Measurements from ENCODE around the gene MYOCD. TPM values are rescaled to one million over a fixed set of nuclear protein-coding genes. Genes with fewer than 3 reads are reported as not detected.

The MYOCD gene
- total RNA-seq, 2 experiments from 2014 or later = not detected

DNA sequence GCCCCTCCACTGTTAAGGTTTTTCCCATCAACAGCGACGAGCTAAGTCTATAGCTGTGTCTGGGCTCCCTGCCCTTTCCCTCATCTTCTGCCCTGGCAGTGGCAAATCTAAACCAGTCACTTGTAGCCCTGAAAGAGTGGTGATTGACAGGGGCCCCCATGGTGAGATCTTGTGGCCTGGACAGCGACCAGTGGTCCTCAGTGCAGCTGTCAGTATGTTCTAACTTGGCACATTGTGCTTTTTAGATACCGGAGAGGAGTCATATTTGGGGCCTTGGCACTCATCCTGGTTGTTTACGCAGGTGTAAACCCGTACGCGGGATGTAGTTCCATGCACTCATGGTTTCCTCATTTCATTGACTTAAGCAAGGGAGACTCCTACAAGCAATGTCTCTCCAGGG lies 66.1 kb downstream of the MYOCD start:
- Mint-ChIP-seq H3K27me3 (no peaks in the 10 kb centered on the region), H3K4me1 (no peaks in the 10 kb centered on the region), H3K9me3 (peaks cover 3% of the 10 kb centered on the region), H3K36me3 (ENCODE audit: low read depth) (no peaks in the 10 kb centered on the region), H3K27ac (no peak overlapping the region), H3K4me3 (no peak overlapping the region)
- POLR2A ChIA-PET = no interaction called here
- no peak for DNase-seq
- CTCF ChIA-PET = no interaction called here

- no peaks in the 10 kb centered on the region for H3K36me3 Mint-ChIP-seq (ENCODE audit: low read depth)
- no peak for DNase-seq
- peaks cover 3% of the 10 kb centered on the region for H3K9me3 Mint-ChIP-seq
- no peak overlapping the region for H3K27ac Mint-ChIP-seq
- no peaks in the 10 kb centered on the region for H3K4me1 Mint-ChIP-seq
- no peak overlapping the region for H3K4me3 Mint-ChIP-seq
- no peaks in the 10 kb centered on the region for H3K27me3 Mint-ChIP-seq
- CTCF ChIA-PET = no interaction called here
- POLR2A ChIA-PET = no interaction called here
These were observed 66.7 kb downstream of the MYOCD start for GRCh38 chr17:12732366-12732765.

GRCh38 chr17:12734926-12735325 lies 69.2 kb downstream of the MYOCD start:
- H3K9me3 Mint-ChIP-seq = peaks cover 3% of the 10 kb centered on the region
- CTCF ChIA-PET = no interaction called here
- POLR2A ChIA-PET = no interaction called here

GRCh38 chr17:12735517-12735916 lies 69.8 kb downstream of the MYOCD start:
- H3K27ac Mint-ChIP-seq = no peak overlapping the region
- ChIA-PET CTCF (no interaction called here), POLR2A (no interaction called here)
- H3K36me3 Mint-ChIP-seq (ENCODE audit: low read depth) = no peaks in the 10 kb centered on the region
- DNase-seq = no peak
- H3K4me3 Mint-ChIP-seq = no peak overlapping the region
- no peaks in the 10 kb centered on the region for H3K4me1 Mint-ChIP-seq
- H3K27me3 Mint-ChIP-seq = no peaks in the 10 kb centered on the region
- peaks cover 1% of the 10 kb centered on the region for H3K9me3 Mint-ChIP-seq

More at GRCh38 chr17:12734926-12735325, 69.2 kb downstream of the MYOCD start:
- DNase-seq = no peak
- Mint-ChIP-seq H3K4me3 (no peak overlapping the region), H3K4me1 (no peaks in the 10 kb centered on the region), H3K36me3 (ENCODE audit: low read depth) (no peaks in the 10 kb centered on the region), H3K27me3 (no peaks in the 10 kb centered on the region), H3K27ac (no peak overlapping the region)

DNA sequence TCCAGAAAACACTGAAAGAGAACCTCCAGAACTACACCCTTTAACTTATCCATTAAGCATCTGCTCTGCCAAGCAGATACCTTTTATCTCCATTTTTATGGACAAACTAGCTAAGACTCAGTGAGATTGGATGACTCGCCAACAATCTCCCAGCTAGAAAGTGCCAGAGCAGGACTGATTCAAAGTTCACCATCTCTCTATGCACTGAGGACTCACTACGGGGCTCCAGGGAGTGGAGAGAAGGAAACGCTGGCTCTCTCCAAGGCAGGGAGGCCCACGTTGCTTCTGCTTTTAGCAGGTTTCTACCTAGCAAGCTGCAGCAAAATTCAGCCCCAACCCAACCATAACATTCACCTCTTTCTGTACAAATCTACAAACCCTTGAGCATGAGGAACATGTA lies 70.8 kb downstream of the MYOCD start:
- H3K4me3 Mint-ChIP-seq = no peak overlapping the region
- H3K4me1 Mint-ChIP-seq = no peaks in the 10 kb centered on the region
- no peaks in the 10 kb centered on the region for H3K9me3 Mint-ChIP-seq
- DNase-seq = no peak
- ChIA-PET CTCF (no interaction called here), POLR2A (no interaction called here)
- no peak overlapping the region for H3K27ac Mint-ChIP-seq
- no peaks in the 10 kb centered on the region for H3K27me3 Mint-ChIP-seq
- no peaks in the 10 kb centered on the region for H3K36me3 Mint-ChIP-seq (ENCODE audit: low read depth)

GRCh38 chr17:12737740-12738469 lies 72.2 kb downstream of the MYOCD start:
- Mint-ChIP-seq H3K4me3 (no peak overlapping the region), H3K9me3 (no peaks in the 10 kb centered on the region), H3K36me3 (ENCODE audit: low read depth) (no peaks in the 10 kb centered on the region), H3K27me3 (no peaks in the 10 kb centered on the region), H3K4me1 (no peaks in the 10 kb centered on the region), H3K27ac (no peak overlapping the region)
- CTCF ChIA-PET = interaction anchor here (0.6 kb wide), 1 partner anchor 209 kb away, joined by 3 read pairs; no protein-coding TSS in a partner anchor
- POLR2A ChIA-PET = no interaction called here
- DNase-seq = no peak

GRCh38 chr17:12738624-12739023 lies 72.9 kb downstream of the MYOCD start:
- ChIA-PET CTCF (no interaction called here), POLR2A (no interaction called here)
- Mint-ChIP-seq H3K27ac (peak overlapping the region; percentile 3), H3K4me3 (no peak overlapping the region), H3K4me1 (no peaks in the 10 kb centered on the region), H3K27me3 (no peaks in the 10 kb centered on the region), H3K9me3 (no peaks in the 10 kb centered on the region), H3K36me3 (ENCODE audit: low read depth) (no peaks in the 10 kb centered on the region)
- DNase-seq = no peak

GRCh38 chr17:12739500-12739899 lies 73.8 kb downstream of the MYOCD start:
- no peak for DNase-seq
- ChIA-PET CTCF (no interaction called here), POLR2A (no interaction called here)
- Mint-ChIP-seq H3K27ac (no peak overlapping the region), H3K36me3 (ENCODE audit: low read depth) (no peaks in the 10 kb centered on the region), H3K4me1 (no peaks in the 10 kb centered on the region), H3K27me3 (no peaks in the 10 kb centered on the region), H3K9me3 (no peaks in the 10 kb centered on the region), H3K4me3 (no peak overlapping the region)

DNA sequence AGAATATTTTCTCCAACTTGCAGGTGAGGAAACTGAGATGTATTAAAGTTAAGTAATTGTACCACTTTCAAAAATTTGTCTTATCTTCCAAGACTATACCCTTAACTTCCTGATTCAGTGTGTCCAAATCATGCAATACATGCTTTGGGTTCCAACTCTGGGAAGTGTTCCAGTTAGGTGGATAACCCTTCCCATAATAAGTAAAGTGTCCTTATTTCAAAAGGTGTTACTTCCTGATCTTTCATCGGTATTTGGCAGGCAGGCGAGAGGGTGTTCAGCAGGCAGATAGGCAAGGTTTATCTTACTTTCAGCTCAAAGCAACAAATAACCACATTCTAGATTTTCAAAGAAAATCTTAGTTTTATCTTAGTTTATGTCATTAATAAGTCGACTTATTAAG lies 77.4 kb downstream of the MYOCD start:
- Mint-ChIP-seq H3K4me1 (no peaks in the 10 kb centered on the region), H3K27ac (no peak overlapping the region), H3K27me3 (no peaks in the 10 kb centered on the region), H3K36me3 (ENCODE audit: low read depth) (no peaks in the 10 kb centered on the region), H3K9me3 (peaks cover 4% of the 10 kb centered on the region), H3K4me3 (no peak overlapping the region)
- ChIA-PET POLR2A (no interaction called here), CTCF (interaction anchor here (1.1 kb wide), 1 partner anchor 36 kb away, joined by 3 read pairs; no protein-coding TSS in a partner anchor)
- DNase-seq = no peak

DNA sequence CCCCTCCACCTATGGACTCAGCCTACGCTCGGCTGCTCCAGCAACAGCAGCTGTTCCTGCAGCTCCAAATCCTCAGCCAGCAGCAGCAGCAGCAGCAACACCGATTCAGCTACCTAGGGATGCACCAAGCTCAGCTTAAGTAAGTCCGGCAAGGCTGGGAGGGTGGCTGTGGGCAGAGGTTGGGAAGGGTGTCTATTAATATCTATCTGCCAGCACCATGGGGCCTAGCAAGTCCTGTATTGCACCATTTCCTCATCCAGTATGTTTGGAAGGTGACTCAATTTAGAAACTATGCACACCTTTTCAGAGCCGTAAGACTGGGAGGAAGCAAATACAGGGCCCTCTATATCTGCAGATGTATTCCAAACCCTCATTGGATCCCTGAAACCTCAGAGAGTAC lies 78.6 kb downstream of the MYOCD start:
- no peak for DNase-seq
- ChIA-PET CTCF (no interaction called here), POLR2A (no interaction called here)
- Mint-ChIP-seq H3K4me1 (no peaks in the 10 kb centered on the region), H3K9me3 (peaks cover 4% of the 10 kb centered on the region), H3K27ac (no peak overlapping the region), H3K36me3 (ENCODE audit: low read depth) (no peaks in the 10 kb centered on the region), H3K27me3 (no peaks in the 10 kb centered on the region), H3K4me3 (no peak overlapping the region)

- CTCF ChIA-PET = no interaction called here
- Mint-ChIP-seq H3K36me3 (ENCODE audit: low read depth) (no peaks in the 10 kb centered on the region), H3K4me3 (no peak overlapping the region), H3K4me1 (no peaks in the 10 kb centered on the region), H3K9me3 (peaks cover 4% of the 10 kb centered on the region), H3K27me3 (no peaks in the 10 kb centered on the region), H3K27ac (no peak overlapping the region)
- POLR2A ChIA-PET = no interaction called here
- no peak for DNase-seq
These were observed 79.1 kb downstream of the MYOCD start for GRCh38 chr17:12744786-12745185.

GRCh38 chr17:12745486-12745885 lies 79.8 kb downstream of the MYOCD start:
- POLR2A ChIA-PET = no interaction called here
- no peaks in the 10 kb centered on the region for H3K27me3 Mint-ChIP-seq

DNA sequence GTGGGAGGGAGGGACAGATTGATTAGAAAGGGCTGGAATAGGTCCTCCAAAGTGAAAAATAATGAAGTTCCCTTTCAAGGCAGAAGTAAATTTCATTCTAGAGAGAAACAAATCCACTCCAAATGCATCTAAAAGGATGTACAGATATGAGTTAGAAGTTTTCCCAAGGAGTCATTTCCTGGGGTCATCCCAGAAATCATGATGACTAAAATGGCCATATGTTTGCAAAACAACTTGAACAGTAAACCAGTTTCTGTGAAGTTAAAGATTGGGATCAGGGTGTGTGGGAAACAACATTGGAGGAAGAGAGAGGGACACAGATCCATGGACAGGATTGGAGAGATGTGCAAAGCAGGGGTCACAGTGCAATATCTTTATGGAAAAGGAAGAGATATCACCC lies 91.1 kb downstream of the MYOCD start:
- Mint-ChIP-seq H3K4me1 (no peaks in the 10 kb centered on the region), H3K27ac (no peak overlapping the region), H3K36me3 (ENCODE audit: low read depth) (no peaks in the 10 kb centered on the region), H3K27me3 (no peaks in the 10 kb centered on the region), H3K9me3 (peaks cover 10% of the 10 kb centered on the region), H3K4me3 (no peak overlapping the region)
- ChIA-PET POLR2A (no interaction called here), CTCF (no interaction called here)
- DNase-seq = no peak

More at GRCh38 chr17:12745486-12745885, 79.8 kb downstream of the MYOCD start:
- no peak for DNase-seq
- Mint-ChIP-seq H3K27ac (no peak overlapping the region), H3K9me3 (peaks cover 4% of the 10 kb centered on the region), H3K4me3 (no peak overlapping the region), H3K4me1 (no peaks in the 10 kb centered on the region), H3K36me3 (ENCODE audit: low read depth) (no peaks in the 10 kb centered on the region)
- CTCF ChIA-PET = no interaction called here

GRCh38 chr17:12759090-12759489 lies 93.4 kb downstream of the MYOCD start:
- Mint-ChIP-seq H3K4me1 (no peaks in the 10 kb centered on the region), H3K27ac (no peak overlapping the region), H3K27me3 (no peaks in the 10 kb centered on the region), H3K4me3 (no peak overlapping the region), H3K9me3 (peaks cover 12% of the 10 kb centered on the region), H3K36me3 (ENCODE audit: low read depth) (no peaks in the 10 kb centered on the region)
- DNase-seq = no peak
- POLR2A ChIA-PET = no interaction called here
- CTCF ChIA-PET = no interaction called here

Measured in activated CD4-positive, alpha-beta T cell treated with anti-CD3 and anti-CD28 coated beads, Interleukin-2, amount 10 ng/mL, durations not matched to agents 7 days and 5 days (primary cell).